Cardiac muscle cell (in vitro differentiated cells and primary cell): ENCODE measurements around the gene KCNK2. TPM values are rescaled to one million over a fixed set of nuclear protein-coding genes. Genes with fewer than 3 reads are reported as not detected.

Experiments
- DNase-seq, 2 donors: peaks; one replicate each; pipeline versions ENCODE4 v3.0.0 to v3.0.0-alpha.2; 2010 to 2017; ENCODE audit warnings: low read depth in 1 of 2, low spot score in 1 of 2
- H3K27ac ChIP-seq: fragments of 200-600 bp; sonication (generic); 2 replicates; pipeline ENCODE4 v1.5.1; 2016
- H3K27me3 ChIP-seq: fragments of 200-600 bp; sonication (generic); 2 replicates; pipeline ENCODE4 v1.6.0; 2016; ENCODE audit warnings: control low read depth
- H3K36me3 ChIP-seq: fragments of 200-600 bp; sonication (generic); 2 replicates; pipeline ENCODE4 v1.5.1; 2016; ENCODE audit warnings: control low read depth
- H3K4me1 ChIP-seq: fragments of 200-600 bp; sonication (generic); 2 replicates; pipeline ENCODE4 v1.8.1; 2017; ENCODE audit warnings: low read depth, mild to moderate bottlenecking, mixed run types
- H3K4me3 ChIP-seq: fragments of 200-600 bp; sonication (generic); 2 replicates; pipeline ENCODE4 v1.5.1; 2016; ENCODE audit warnings: mild to moderate bottlenecking
- H3K9me3 ChIP-seq: fragments of 200-600 bp; sonication (generic); 2 replicates; pipeline ENCODE4 v1.5.1; 2017; ENCODE audit warnings: low read depth, mild to moderate bottlenecking, control low read depth
- polyA plus RNA-seq: library from polyadenylated mRNA; unstranded; fragments of >200 nt; fragmentation: Nextera tagmentation; extraction: Ambion mirVana; gene quantifications from 2 replicates; pipeline ENCODE4 v1.2.1, GENCODE V29; 2016
- total RNA-seq: library from RNA; depleted of rRNA; stranded (reverse); fragments of >200 nt; gene quantifications from 2 replicates; pipeline ENCODE4 v1.2.3, GENCODE V29; 2016
- TF ChIP-seq, protein P1 (sequence below): IDR thresholded peaks from 2 replicates; pipeline ENCODE4 v1.5.1; 2012; ENCODE audit warnings: low read depth, mild to moderate bottlenecking, low read length

KCNK2 gene
- not detected in 2 replicates for total RNA-seq
- polyA plus RNA-seq, result not detected in 2 replicates

GRCh38 chr1:215082532-215083382 is at the start of gene KCNK2:
TSS of gene KCNK2 (plus strand) at chr1:215082737. CDS start at chr1:215083386, 649 bp downstream.
- no peaks in the 10 kb centered on the region for H3K4me1 ChIP-seq
- TF ChIP-seq, protein P1, sequence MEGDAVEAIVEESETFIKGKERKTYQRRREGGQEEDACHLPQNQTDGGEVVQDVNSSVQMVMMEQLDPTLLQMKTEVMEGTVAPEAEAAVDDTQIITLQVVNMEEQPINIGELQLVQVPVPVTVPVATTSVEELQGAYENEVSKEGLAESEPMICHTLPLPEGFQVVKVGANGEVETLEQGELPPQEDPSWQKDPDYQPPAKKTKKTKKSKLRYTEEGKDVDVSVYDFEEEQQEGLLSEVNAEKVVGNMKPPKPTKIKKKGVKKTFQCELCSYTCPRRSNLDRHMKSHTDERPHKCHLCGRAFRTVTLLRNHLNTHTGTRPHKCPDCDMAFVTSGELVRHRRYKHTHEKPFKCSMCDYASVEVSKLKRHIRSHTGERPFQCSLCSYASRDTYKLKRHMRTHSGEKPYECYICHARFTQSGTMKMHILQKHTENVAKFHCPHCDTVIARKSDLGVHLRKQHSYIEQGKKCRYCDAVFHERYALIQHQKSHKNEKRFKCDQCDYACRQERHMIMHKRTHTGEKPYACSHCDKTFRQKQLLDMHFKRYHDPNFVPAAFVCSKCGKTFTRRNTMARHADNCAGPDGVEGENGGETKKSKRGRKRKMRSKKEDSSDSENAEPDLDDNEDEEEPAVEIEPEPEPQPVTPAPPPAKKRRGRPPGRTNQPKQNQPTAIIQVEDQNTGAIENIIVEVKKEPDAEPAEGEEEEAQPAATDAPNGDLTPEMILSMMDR, result no peak
- H3K36me3 ChIP-seq, result no peaks in the 10 kb centered on the region
- H3K4me3 ChIP-seq, result peak within 1 kb of the TSS; percentile 44
- DNase-seq, result peak; percentile 22 to 37
- no peak within 1 kb of the TSS for H3K27ac ChIP-seq
- H3K9me3 ChIP-seq, result no peaks in the 10 kb centered on the region
- peaks cover 100% of the 10 kb centered on the region for H3K27me3 ChIP-seq

- H3K27ac ChIP-seq, result no peak overlapping the region
- no peaks in the 10 kb centered on the region for H3K36me3 ChIP-seq
- H3K9me3 ChIP-seq, result no peaks in the 10 kb centered on the region
- TF ChIP-seq, protein P1, result no peak
- H3K4me3 ChIP-seq, result no peak overlapping the region
- peaks cover 9% of the 10 kb centered on the region for H3K27me3 ChIP-seq
- H3K4me1 ChIP-seq, result no peaks in the 10 kb centered on the region
- no peak for DNase-seq
These were observed 49.5 kb upstream of the KCNK2 start for GRCh38 chr1:215032911-215033526.

- Histone ChIP-seq H3K4me1 (no peaks in the 10 kb centered on the region), H3K27ac (no peak overlapping the region), H3K36me3 (no peaks in the 10 kb centered on the region), H3K27me3 (peaks cover 4% of the 10 kb centered on the region), H3K4me3 (no peak overlapping the region), H3K9me3 (no peaks in the 10 kb centered on the region)
- TF ChIP-seq, protein P1, result no peak
- no peak for DNase-seq
These were observed 42.3 kb upstream of the KCNK2 start for GRCh38 chr1:215040190-215040589.

DNA sequence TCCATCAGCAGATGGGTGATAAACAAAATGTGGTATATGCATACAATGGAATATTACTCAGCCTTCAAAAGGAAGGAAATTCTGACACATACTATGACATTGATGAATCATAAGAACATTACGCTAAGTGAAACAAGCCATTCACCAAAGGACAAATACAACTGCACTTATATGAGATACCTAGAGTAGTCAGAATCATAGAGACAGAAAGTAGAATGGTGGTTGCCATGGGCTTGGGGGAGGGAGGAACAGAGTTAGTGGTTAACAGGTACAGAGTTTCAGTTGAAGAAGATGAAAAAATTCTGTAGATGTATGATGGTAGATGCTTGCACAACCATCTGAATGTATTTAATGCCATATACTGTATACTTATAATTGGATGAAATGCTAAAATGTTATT is 39.1 kb upstream of the KCNK2 start:
- Histone ChIP-seq H3K4me1 (no peaks in the 10 kb centered on the region), H3K9me3 (no peaks in the 10 kb centered on the region), H3K27me3 (no peaks in the 10 kb centered on the region), H3K27ac (no peak overlapping the region), H3K36me3 (no peaks in the 10 kb centered on the region), H3K4me3 (no peak overlapping the region)
- TF ChIP-seq, protein P1, result no peak
- no peak for DNase-seq

GRCh38 chr1:215044151-215044550 is 38.4 kb upstream of the KCNK2 start:
- no peak overlapping the region for H3K27ac ChIP-seq
- H3K4me1 ChIP-seq, result no peaks in the 10 kb centered on the region
- DNase-seq, result no peak
- no peak overlapping the region for H3K4me3 ChIP-seq
- H3K36me3 ChIP-seq, result no peaks in the 10 kb centered on the region
- TF ChIP-seq, protein P1, result no peak
- H3K27me3 ChIP-seq, result no peaks in the 10 kb centered on the region
- no peaks in the 10 kb centered on the region for H3K9me3 ChIP-seq
